HepG2 (cell line): Measurements from ENCODE around the gene SOCS7. TPM values are rescaled to one million over a fixed set of nuclear protein-coding genes. Genes with fewer than 3 reads are reported as not detected.

Experiments
- ATAC-seq: fragments of 200-7000 bp; cut with Tn5 transposase; 3 replicates; pipeline ENCODE4 v1.9.1; 2020; ENCODE audit warnings: mild to moderate bottlenecking, moderate library complexity
- BruUV-seq: library from RNA; stranded (reverse); fragments of 400-500 nt; replicated peaks from 2 replicates; lab custom pipeline; 2021; lab: Mats Ljungman, UMichigan
- CTCF ChIA-PET: fragments of 300-600 bp; formaldehyde crosslinking; extraction: SDS; loops from one replicate; lab custom pipeline; 2021; ENCODE audit warnings: low total read pairs, inconsistent platforms, low intra/inter-chr PET ratio; lab: Yijun Ruan, JAX
- POLR2A ChIA-PET: fragments of 350-600 bp; sonication (Branson Sonifier 250); formaldehyde crosslinking; loops from one replicate; lab custom pipeline; 2020; ENCODE audit warnings: antibody characterized with exemption, inconsistent platforms; lab: Yijun Ruan, JAX
- DNase-seq: peaks from one replicate; pipeline ENCODE4 v3.0.0-alpha.2; 2015; ENCODE audit warnings: low spot score
- FAIRE-seq: peaks from 3 replicates; lab custom pipeline; 2011; peaks lifted over from hg19 to GRCh38; lab: Jason Lieb, UNC
- H2AFZ ChIP-seq: one replicate; pipeline ENCODE4 v1.6.1; 2011; ENCODE audit warnings: low read length, inconsistent platforms
- H3K27ac ChIP-seq: fragments of 300-600 bp; 3 replicates; pipeline ENCODE4 v1.8.0; 2011; ENCODE audit warnings: mixed run types, mild to moderate bottlenecking, mixed read lengths, low read length, inconsistent platforms; ENCODE audit not compliant: insufficient read depth; ENCODE audit errors: extremely low read length
- H3K27me3 ChIP-seq, 2 experiments: fragments of 200-600 bp in 1 of 2; 2 replicates in 1 of 2; 3 replicates in 1 of 2; pipeline versions ENCODE4 v1.6.0 to v1.8.0; 2011; ENCODE audit warnings: low read length in 2 of 2, mild to moderate bottlenecking in 2 of 2, moderate library complexity in 2 of 2, inconsistent platforms in 1 of 2; ENCODE audit not compliant: insufficient read depth in 2 of 2, control insufficient read depth in 1 of 2
- H3K36me3 ChIP-seq, 2 experiments: fragments of 200-600 bp in 1 of 2; replicated peaks in 1 of 2; 2 replicates in 1 of 2; 3 replicates in 1 of 2; pipeline versions ENCODE4 v1.5.1 to v1.8.0; 2011; ENCODE audit warnings: low read length in 2 of 2, inconsistent platforms in 1 of 2; ENCODE audit not compliant: insufficient read depth in 2 of 2, control insufficient read depth in 1 of 2
- H3K4me1 ChIP-seq: 2 replicates; pipeline ENCODE4 v1.5.1; 2012; ENCODE audit warnings: low read length, inconsistent platforms; ENCODE audit not compliant: insufficient read depth
- H3K4me2 ChIP-seq: 2 replicates; pipeline ENCODE4 v1.6.0; 2011; ENCODE audit warnings: low read depth, low read length, inconsistent platforms
- H3K4me3 ChIP-seq, 3 experiments: fragments of 200-600 bp in 1 of 3; sonication (generic), shearing (Covaris generic) in 1 of 3; replicated peaks in 1 of 3; 2 replicates each; pipeline ENCODE4 v1.5.1; 2011 to 2016; ENCODE audit warnings: low read length in 3 of 3, inconsistent platforms in 2 of 3, low read depth in 2 of 3, mild to moderate bottlenecking in 2 of 3, control low read depth in 1 of 3, mixed read lengths in 1 of 3; ENCODE audit not compliant: insufficient read depth in 1 of 3
- H3K79me2 ChIP-seq: one replicate; pipeline ENCODE4 v1.6.1; 2011; ENCODE audit warnings: low read length, inconsistent platforms; ENCODE audit not compliant: insufficient read depth
- H3K9ac ChIP-seq: 2 replicates; pipeline ENCODE4 v1.6.0; 2011; ENCODE audit warnings: mild to moderate bottlenecking, low read depth, low read length, inconsistent platforms; ENCODE audit not compliant: insufficient read depth
- H3K9me3 ChIP-seq: 2 replicates; pipeline ENCODE4 v1.5.1; 2012; ENCODE audit warnings: mild to moderate bottlenecking, low read length
- H4K20me1 ChIP-seq: 2 replicates; pipeline ENCODE4 v1.6.0; 2011; ENCODE audit warnings: inconsistent platforms, mild to moderate bottlenecking, low read length, moderate library complexity; ENCODE audit not compliant: insufficient read depth
- AGO2 ChIP-seq: fragments of 200-400 bp; formaldehyde crosslinking; optimal IDR thresholded peaks from 2 replicates; pipeline ENCODE3; 2017; ENCODE audit warnings: mild to moderate bottlenecking, low read depth, low read length, moderate library complexity
- ARHGAP35 ChIP-seq: sonication (generic); formaldehyde crosslinking; IDR thresholded peaks from 2 replicates; pipeline ENCODE4 v1.9.0; 2022; ENCODE audit warnings: mild to moderate bottlenecking, inconsistent platforms, moderate library complexity, missing genetic modification reagents, borderline replicate concordance
- ATF6 ChIP-seq: sonication (generic); formaldehyde crosslinking; conservative IDR thresholded peaks from 2 replicates; pipeline ENCODE4 v1.4.0; 2020; ENCODE audit warnings: missing genetic modification reagents
- ATM ChIP-seq: fragments of 450-650 bp; IDR thresholded peaks from 2 replicates; pipeline ENCODE4 v1.7.1; 2017; ENCODE audit warnings: mild to moderate bottlenecking, borderline replicate concordance
- GFI1 ChIP-seq: sonication (generic); formaldehyde crosslinking; IDR thresholded peaks from 2 replicates; pipeline ENCODE4 v1.5.0; 2020; ENCODE audit warnings: missing genetic modification reagents, mild to moderate bottlenecking, borderline replicate concordance
- KLF6 ChIP-seq: IDR thresholded peaks from 2 replicates; pipeline ENCODE4 v1.8.0; 2016; ENCODE audit warnings: missing biosample characterization, missing genetic modification reagents
- MXD4 ChIP-seq: IDR thresholded peaks from 2 replicates; pipeline ENCODE4 v1.6.1; 2016; ENCODE audit warnings: mild to moderate bottlenecking, missing biosample characterization, missing genetic modification reagents
- RARA ChIP-seq: IDR thresholded peaks from 2 replicates; pipeline ENCODE4 v1.6.1; 2016; ENCODE audit warnings: missing genetic modification reagents, missing compliant biosample characterization
- ZBTB43 ChIP-seq: sonication (generic); formaldehyde crosslinking; conservative IDR thresholded peaks from 2 replicates; pipeline ENCODE4 v1.4.0; 2020; ENCODE audit warnings: missing genetic modification reagents
- ZNF263 ChIP-seq: sonication (generic); formaldehyde crosslinking; IDR thresholded peaks from 2 replicates; pipeline ENCODE4 v1.4.0; 2020; ENCODE audit warnings: missing genetic modification reagents
- ZNF784 ChIP-seq: sonication (generic); formaldehyde crosslinking; IDR thresholded peaks from 2 replicates; pipeline ENCODE4 v1.5.1; 2020; ENCODE audit warnings: missing genetic modification reagents, mild to moderate bottlenecking, borderline replicate concordance
- ZNF891 ChIP-seq: sonication (generic); formaldehyde crosslinking; IDR thresholded peaks from 2 replicates; pipeline ENCODE4 v1.5.0; 2020; ENCODE audit warnings: mild to moderate bottlenecking, missing genetic modification reagents
- WGBS: methylation state at CpG from one replicate; pipeline ENCODE4 v1.1.6; 2017; ENCODE audit warnings: low lambda C conversion rate; 5-methylcytosine and 5-hydroxymethylcytosine counted together
- in situ Hi-C: cut with HindIII; loops from 2 replicates; pipeline ENCODE4 v1.10.0; 2017; ENCODE audit warnings: low pct_unique_long_range_greater_than_20kb; ENCODE audit not compliant: extremely low pct_ligation_motif_present
- intact Hi-C: fragments of 100-400 bp; cut with micrococcal nuclease; formaldehyde crosslinking; loops from one replicate; pipeline ENCODE4 v1.10.0; 2022; ENCODE audit not compliant: unreplicated experiment
- polyA plus RNA-seq, 8 experiments: library from polyadenylated mRNA; depleted of rRNA in 3 of 8; stranded (reverse) in 7 of 8; unstranded in 1 of 8; fragments of >200 nt; fragmentation: Illumina TruSeq in 4 of 8; extraction: Trizol in 4 of 8; gene quantifications; 2 replicates each; pipeline versions ENCODE4 v1.2.1 to v1.2.3, GENCODE V29; 2011 to 2016; ENCODE audit warnings: low read depth in 4 of 8, missing spikeins in 1 of 8, mixed read lengths in 1 of 8; ENCODE audit not compliant: insufficient read depth in 1 of 8
- total RNA-seq, 5 experiments: library from RNA; depleted of rRNA; stranded (reverse); fragments of >200 nt; fragmentation: Illumina TruSeq; extraction: Trizol; gene quantifications; 2 replicates each; pipeline ENCODE4 v1.2.3, GENCODE V29; 2016; ENCODE audit warnings: low read depth in 1 of 5

SOCS7 gene
- total and polyA plus RNA-seq, 2 of the 13 experiments (the other 11 are each of a cell fraction or from before 2014, with no cell fraction given): 19.2 to 24.2 TPM

GRCh38 chr17:38404174-38404943 lies 52.7 kb downstream of the SOCS7 start:
- in situ Hi-C loops: no loop called here
- no peaks in the 10 kb centered on the region for H3K9me3 ChIP-seq
- no peaks in the 10 kb centered on the region for H3K4me1 ChIP-seq
- FAIRE-seq (no peak), DNase-seq (no peak), ATAC-seq (no peak; the same call in 2 of the 3 replicates)
- ChIA-PET CTCF (no interaction called here), POLR2A (interaction anchor here (0.9 to 1.8 kb wide), 2 partner anchors 10 kb away, joined by 4 to 5 read pairs; no protein-coding TSS in a partner anchor)
- H3K4me3 ChIP-seq: no peak overlapping the region
- no peak overlapping the region for H3K4me2 ChIP-seq
- H4K20me1 ChIP-seq: no peaks in the 10 kb centered on the region
- H3K9ac ChIP-seq: no peak overlapping the region
- 93% methylated on average over 16 of the region's 16 CpGs for WGBS
- BruUV-seq: no TSS peak
- no peaks in the 10 kb centered on the region; a peak in 1 of 5 replicates for H3K27me3 ChIP-seq
- H2AFZ ChIP-seq: no peak overlapping the region
- no peak overlapping the region for H3K27ac ChIP-seq
- TF ChIP-seq ZNF263: peak; percentile 64; the same call in 1 of the 2 replicates
- peak; percentile 48 for TF ChIP-seq AGO2
- TF ChIP-seq MXD4: no peak
- H3K36me3 ChIP-seq: peaks cover 13 to 27% of the 10 kb centered on the region in 2 experiments; a peak in 4 of 5 replicates
- H3K79me2 ChIP-seq: no peaks in the 10 kb centered on the region
- intact Hi-C loops: no loop called here

- Histone ChIP-seq H3K9ac (no peak overlapping the region), H3K4me1 (no peaks in the 10 kb centered on the region), H3K4me3 (no peak overlapping the region), H3K27me3 (peaks cover 0 to 4% of the 10 kb centered on the region in 2 experiments; a peak in 1 of 5 replicates), H3K27ac (no peak overlapping the region), H2AFZ (no peak overlapping the region), H3K79me2 (no peaks in the 10 kb centered on the region), H3K36me3 (peaks cover 4 to 14% of the 10 kb centered on the region in 2 experiments; a peak in 4 of 5 replicates), H3K4me2 (no peak overlapping the region), H4K20me1 (no peaks in the 10 kb centered on the region), H3K9me3 (no peaks in the 10 kb centered on the region)
- no TSS peak for BruUV-seq
- ChIA-PET CTCF (no interaction called here), POLR2A (interaction anchor here (1.6 to 1.8 kb wide), 2 partner anchors 9 to 54 kb away, joined by 3 to 4 read pairs; partner anchors contain the start of gene SOCS7)
- no peak for ATAC-seq
- in situ Hi-C loops: no loop called here
- no peak for DNase-seq
- FAIRE-seq: no peak
- WGBS: 88% methylated on average over 2 of the region's 4 CpGs
- intact Hi-C loops: no loop called here
- no peak for TF ChIP-seq KLF6 (CRISPR knock-in tag)
- no peak for TF ChIP-seq ARHGAP35 (CRISPR knock-in tag)
- TF ChIP-seq ZNF784 (CRISPR knock-in tag): no peak
- no peak for TF ChIP-seq RARA
- no peak for TF ChIP-seq ZNF891 (CRISPR knock-in tag)
- no peak for TF ChIP-seq ATF6
- TF ChIP-seq GFI1: no peak
- TF ChIP-seq ATM: no peak
- no peak for TF ChIP-seq ZBTB43 (CRISPR knock-in tag)
Measured at GRCh38 chr17:38405654-38406053, 54.0 kb downstream of the SOCS7 start.
